GM23338 (cell line): ENCODE measurements around the gene NUDT16. TPM values are rescaled to one million over a fixed set of nuclear protein-coding genes. Genes with fewer than 3 reads are reported as not detected.

ENCODE experiments used
- ATAC-seq: fragments of 200-7000 bp; cut with Tn5 transposase; 3 replicates; pipeline ENCODE4 v1.9.1; 2020
- DNase-seq: peaks from one replicate; pipeline ENCODE4 v3.0.0-alpha.2; 2015; ENCODE audit warnings: low spot score
- H2AFZ ChIP-seq: fragments of 200-600 bp; sonication (generic); 2 replicates; pipeline ENCODE4 v1.8.0; 2016; ENCODE audit warnings: antibody characterized with exemption, mild to moderate bottlenecking, moderate library complexity
- H3F3A ChIP-seq: fragments of 200-600 bp; sonication (generic); replicated peaks from 2 replicates; pipeline ENCODE4 v1.8.0; 2017; ENCODE audit warnings: antibody characterized with exemption, mixed run types, low read depth
- H3K27ac ChIP-seq: fragments of 200-600 bp; sonication (generic); 2 replicates; pipeline ENCODE4 v1.6.1; 2016; ENCODE audit warnings: low read depth
- H3K27me3 ChIP-seq: fragments of 200-600 bp; sonication (generic); 2 replicates; pipeline ENCODE4 v1.8.0; 2016; ENCODE audit warnings: mild to moderate bottlenecking, mixed run types, moderate library complexity; ENCODE audit not compliant: insufficient read depth
- H3K36me3 ChIP-seq: fragments of 200-600 bp; sonication (generic); 2 replicates; pipeline ENCODE4 v1.8.0; 2016; ENCODE audit warnings: mild to moderate bottlenecking; ENCODE audit not compliant: insufficient read depth
- H3K4me1 ChIP-seq: fragments of 200-600 bp; sonication (generic); 2 replicates; pipeline ENCODE4 v1.8.0; 2016; ENCODE audit warnings: mild to moderate bottlenecking, moderate library complexity; ENCODE audit not compliant: insufficient read depth
- H3K4me2 ChIP-seq: fragments of 200-600 bp; sonication (generic); 2 replicates; pipeline ENCODE4 v1.7.1; 2017; ENCODE audit warnings: mixed run types
- H3K4me3 ChIP-seq: fragments of 200-600 bp; sonication (generic); 2 replicates; pipeline ENCODE4 v1.6.1; 2016; ENCODE audit warnings: mixed run types
- H3K79me2 ChIP-seq: fragments of 200-600 bp; sonication (generic); replicated peaks from 2 replicates; pipeline ENCODE4 v1.8.0; 2017; ENCODE audit warnings: mild to moderate bottlenecking; ENCODE audit not compliant: insufficient read depth
- H3K9me2 ChIP-seq: fragments of 200-600 bp; sonication (generic); 2 replicates; pipeline ENCODE4 v1.8.0; 2017; ENCODE audit not compliant: insufficient read depth
- H4K20me1 ChIP-seq: fragments of 200-600 bp; sonication (generic); replicated peaks from 2 replicates; pipeline ENCODE4 v1.8.0; 2017; ENCODE audit warnings: mild to moderate bottlenecking; ENCODE audit not compliant: insufficient read depth
- H3K27ac Mint-ChIP-seq: 2 replicates; pipeline ENCODE4 v1.8.0; 2020; ENCODE audit warnings: inconsistent platforms, mild to moderate bottlenecking, moderate library complexity, mixed read lengths
- H3K27me3 Mint-ChIP-seq: 3 replicates; pipeline ENCODE4 v1.8.0; 2022; ENCODE audit warnings: low read depth, mild to moderate bottlenecking, moderate library complexity, mixed read lengths, inconsistent platforms; ENCODE audit not compliant: insufficient read depth, poor library complexity
- H3K36me3 Mint-ChIP-seq: 3 replicates; pipeline ENCODE4 v1.8.0; 2021; ENCODE audit warnings: low read depth, mild to moderate bottlenecking, inconsistent platforms, moderate library complexity, mixed read lengths
- H3K4me1 Mint-ChIP-seq: 3 replicates; pipeline ENCODE4 v1.8.0; 2020; ENCODE audit warnings: mild to moderate bottlenecking, inconsistent platforms, mixed read lengths
- H3K4me3 Mint-ChIP-seq: 3 replicates; pipeline ENCODE4 v1.8.0; 2021; ENCODE audit warnings: moderate library complexity, mild to moderate bottlenecking, inconsistent platforms, mixed read lengths
- H3K9me3 Mint-ChIP-seq: 3 replicates; pipeline ENCODE4 v1.8.0; 2020; ENCODE audit warnings: moderate library complexity, mild to moderate bottlenecking, inconsistent platforms, mixed read lengths
- CREB1 ChIP-seq: fragments of 250-450 bp; sonication (Bioruptor Pico); IDR thresholded peaks from 2 replicates; pipeline ENCODE4 v1.5.0; 2020; ENCODE audit warnings: low read depth, mild to moderate bottlenecking, moderate library complexity
- EZH2 ChIP-seq: fragments of 200-600 bp; sonication (generic); IDR thresholded peaks from one replicate; pipeline ENCODE4 v1.8.0; 2017; ENCODE audit warnings: antibody characterized with exemption, mild to moderate bottlenecking, low read depth; ENCODE audit not compliant: unreplicated experiment
- JUNB ChIP-seq: IDR thresholded peaks from one replicate; pipeline ENCODE4 v1.6.1; 2016; ENCODE audit warnings: antibody characterized with exemption; ENCODE audit not compliant: unreplicated experiment
- STAT1 ChIP-seq: IDR thresholded peaks from one replicate; pipeline ENCODE4 v1.6.1; 2016; ENCODE audit warnings: antibody characterized with exemption; ENCODE audit not compliant: unreplicated experiment
- polyA plus RNA-seq: library from polyadenylated mRNA; unstranded; fragments of >200 nt; fragmentation: Nextera tagmentation; extraction: Ambion mirVana; gene quantifications from 2 replicates; pipeline ENCODE4 v1.2.1, GENCODE V29; 2016
- total RNA-seq: library from RNA; depleted of rRNA; stranded (reverse); fragments of >200 nt; shearing (Covaris generic); gene quantifications from 2 replicates; pipeline ENCODE4 v1.2.3, GENCODE V29; 2014
- TF ChIP-seq, protein P1 (sequence below): fragments of 250-450 bp; sonication (Bioruptor Pico); IDR thresholded peaks from 2 replicates; pipeline ENCODE4 v1.5.0; 2020; ENCODE audit warnings: mild to moderate bottlenecking, moderate library complexity

NUDT16 gene
- total and polyA plus RNA-seq, 2 experiments from 2014 or later, result 10.0 to 15.4 TPM

DNA sequence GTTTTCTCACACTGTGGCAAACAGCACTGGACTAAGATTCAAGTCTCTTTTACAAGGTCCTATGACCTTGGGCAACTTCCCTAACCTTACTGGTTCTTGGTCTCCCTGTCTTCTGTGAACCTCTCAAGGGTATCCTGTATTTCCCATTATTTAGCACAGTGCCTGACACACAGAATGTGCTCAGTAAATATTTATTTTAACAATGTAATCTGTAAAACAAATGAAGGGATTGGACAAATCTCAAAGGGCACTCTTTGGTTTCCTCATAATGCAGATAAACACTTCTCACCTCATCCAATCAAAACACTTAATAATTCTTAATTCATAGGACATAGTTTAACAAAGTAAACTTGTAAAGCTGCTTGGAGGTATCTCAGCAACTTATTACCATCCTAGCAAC, 12.8 kb downstream of the NUDT16 start:
- Mint-ChIP-seq H3K27ac (no peak overlapping the region), H3K4me3 (no peak overlapping the region), H3K27me3 (no peaks in the 10 kb centered on the region), H3K9me3 (no peaks in the 10 kb centered on the region), H3K4me1 (peaks cover 2% of the 10 kb centered on the region; the same call in 1 of the 3 replicates), H3K36me3 (no peaks in the 10 kb centered on the region)
- DNase-seq (no peak), ATAC-seq (no peak)
- Histone ChIP-seq H3K4me2 (no peak overlapping the region), H3K4me1 (no peaks in the 10 kb centered on the region), H3F3A (no peaks in the 10 kb centered on the region), H2AFZ (no peak overlapping the region), H3K4me3 (no peak overlapping the region), H3K27me3 (no peaks in the 10 kb centered on the region), H3K9me2 (no peaks in the 10 kb centered on the region), H3K79me2 (no peaks in the 10 kb centered on the region), H3K36me3 (no peaks in the 10 kb centered on the region), H3K27ac (no peak overlapping the region), H4K20me1 (no peaks in the 10 kb centered on the region)
- TF ChIP-seq CREB1 (CRISPR knock-in tag), result no peak
- no peak for TF ChIP-seq JUNB
- TF ChIP-seq, protein P1, sequence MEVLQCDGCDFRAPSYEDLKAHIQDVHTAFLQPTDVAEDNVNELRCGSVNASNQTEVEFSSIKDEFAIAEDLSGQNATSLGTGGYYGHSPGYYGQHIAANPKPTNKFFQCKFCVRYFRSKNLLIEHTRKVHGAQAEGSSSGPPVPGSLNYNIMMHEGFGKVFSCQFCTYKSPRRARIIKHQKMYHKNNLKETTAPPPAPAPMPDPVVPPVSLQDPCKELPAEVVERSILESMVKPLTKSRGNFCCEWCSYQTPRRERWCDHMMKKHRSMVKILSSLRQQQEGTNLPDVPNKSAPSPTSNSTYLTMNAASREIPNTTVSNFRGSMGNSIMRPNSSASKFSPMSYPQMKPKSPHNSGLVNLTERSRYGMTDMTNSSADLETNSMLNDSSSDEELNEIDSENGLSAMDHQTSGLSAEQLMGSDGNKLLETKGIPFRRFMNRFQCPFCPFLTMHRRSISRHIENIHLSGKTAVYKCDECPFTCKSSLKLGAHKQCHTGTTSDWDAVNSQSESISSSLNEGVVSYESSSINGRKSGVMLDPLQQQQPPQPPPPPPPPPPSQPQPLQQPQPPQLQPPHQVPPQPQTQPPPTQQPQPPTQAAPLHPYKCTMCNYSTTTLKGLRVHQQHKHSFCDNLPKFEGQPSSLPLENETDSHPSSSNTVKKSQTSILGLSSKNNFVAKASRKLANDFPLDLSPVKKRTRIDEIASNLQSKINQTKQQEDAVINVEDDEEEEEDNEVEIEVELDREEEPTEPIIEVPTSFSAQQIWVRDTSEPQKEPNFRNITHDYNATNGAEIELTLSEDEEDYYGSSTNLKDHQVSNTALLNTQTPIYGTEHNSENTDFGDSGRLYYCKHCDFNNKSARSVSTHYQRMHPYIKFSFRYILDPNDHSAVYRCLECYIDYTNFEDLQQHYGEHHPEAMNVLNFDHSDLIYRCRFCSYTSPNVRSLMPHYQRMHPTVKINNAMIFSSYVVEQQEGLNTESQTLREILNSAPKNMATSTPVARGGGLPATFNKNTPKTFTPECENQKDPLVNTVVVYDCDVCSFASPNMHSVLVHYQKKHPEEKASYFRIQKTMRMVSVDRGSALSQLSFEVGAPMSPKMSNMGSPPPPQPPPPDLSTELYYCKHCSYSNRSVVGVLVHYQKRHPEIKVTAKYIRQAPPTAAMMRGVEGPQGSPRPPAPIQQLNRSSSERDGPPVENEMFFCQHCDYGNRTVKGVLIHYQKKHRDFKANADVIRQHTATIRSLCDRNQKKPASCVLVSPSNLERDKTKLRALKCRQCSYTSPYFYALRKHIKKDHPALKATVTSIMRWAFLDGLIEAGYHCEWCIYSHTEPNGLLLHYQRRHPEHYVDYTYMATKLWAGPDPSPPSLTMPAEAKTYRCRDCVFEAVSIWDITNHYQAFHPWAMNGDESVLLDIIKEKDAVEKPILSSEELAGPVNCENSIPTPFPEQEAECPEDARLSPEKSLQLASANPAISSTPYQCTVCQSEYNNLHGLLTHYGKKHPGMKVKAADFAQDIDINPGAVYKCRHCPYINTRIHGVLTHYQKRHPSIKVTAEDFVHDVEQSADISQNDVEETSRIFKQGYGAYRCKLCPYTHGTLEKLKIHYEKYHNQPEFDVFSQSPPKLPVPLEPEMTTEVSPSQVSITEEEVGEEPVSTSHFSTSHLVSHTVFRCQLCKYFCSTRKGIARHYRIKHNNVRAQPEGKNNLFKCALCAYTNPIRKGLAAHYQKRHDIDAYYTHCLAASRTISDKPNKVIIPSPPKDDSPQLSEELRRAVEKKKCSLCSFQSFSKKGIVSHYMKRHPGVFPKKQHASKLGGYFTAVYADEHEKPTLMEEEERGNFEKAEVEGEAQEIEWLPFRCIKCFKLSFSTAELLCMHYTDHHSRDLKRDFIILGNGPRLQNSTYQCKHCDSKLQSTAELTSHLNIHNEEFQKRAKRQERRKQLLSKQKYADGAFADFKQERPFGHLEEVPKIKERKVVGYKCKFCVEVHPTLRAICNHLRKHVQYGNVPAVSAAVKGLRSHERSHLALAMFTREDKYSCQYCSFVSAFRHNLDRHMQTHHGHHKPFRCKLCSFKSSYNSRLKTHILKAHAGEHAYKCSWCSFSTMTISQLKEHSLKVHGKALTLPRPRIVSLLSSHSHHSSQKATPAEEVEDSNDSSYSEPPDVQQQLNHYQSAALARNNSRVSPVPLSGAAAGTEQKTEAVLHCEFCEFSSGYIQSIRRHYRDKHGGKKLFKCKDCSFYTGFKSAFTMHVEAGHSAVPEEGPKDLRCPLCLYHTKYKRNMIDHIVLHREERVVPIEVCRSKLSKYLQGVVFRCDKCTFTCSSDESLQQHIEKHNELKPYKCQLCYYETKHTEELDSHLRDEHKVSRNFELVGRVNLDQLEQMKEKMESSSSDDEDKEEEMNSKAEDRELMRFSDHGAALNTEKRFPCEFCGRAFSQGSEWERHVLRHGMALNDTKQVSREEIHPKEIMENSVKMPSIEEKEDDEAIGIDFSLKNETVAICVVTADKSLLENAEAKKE (CRISPR knock-in tag), result no peak
- TF ChIP-seq STAT1, result no peak

DNA sequence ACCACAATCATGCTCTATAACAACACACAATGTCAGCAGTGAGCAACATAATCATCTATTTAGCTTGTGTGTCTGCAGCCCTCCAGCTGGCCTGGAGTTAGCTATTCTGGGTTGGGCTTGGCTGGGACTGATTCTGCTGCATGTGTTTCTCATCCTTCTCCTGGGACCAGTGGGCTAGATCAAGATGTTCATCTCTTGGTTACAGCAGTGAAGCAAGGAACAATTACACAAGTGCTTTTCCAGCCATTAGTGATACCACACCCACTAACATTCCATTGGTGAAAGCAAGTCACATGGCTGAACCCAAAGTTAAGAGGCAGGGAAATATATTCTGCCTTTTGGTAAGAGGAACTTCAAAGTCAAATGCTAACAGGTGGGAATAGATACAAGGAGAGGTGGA, 14.6 kb downstream of the NUDT16 start:
- no peaks in the 10 kb centered on the region for H3K27me3 Mint-ChIP-seq
- no peak for ATAC-seq
- H3K36me3 Mint-ChIP-seq, result no peaks in the 10 kb centered on the region

More for the DNA sequence above, 14.6 kb downstream of the NUDT16 start:
- Histone ChIP-seq H3K27me3 (no peaks in the 10 kb centered on the region), H3K27ac (no peak overlapping the region), H3K79me2 (no peaks in the 10 kb centered on the region), H3K4me2 (no peak overlapping the region), H3K9me2 (no peaks in the 10 kb centered on the region), H3F3A (no peaks in the 10 kb centered on the region), H2AFZ (no peak overlapping the region), H3K4me1 (no peaks in the 10 kb centered on the region), H4K20me1 (no peaks in the 10 kb centered on the region), H3K4me3 (no peak overlapping the region), H3K36me3 (no peaks in the 10 kb centered on the region)
- Mint-ChIP-seq H3K9me3 (no peaks in the 10 kb centered on the region), H3K4me3 (no peak overlapping the region), H3K4me1 (peaks cover 2% of the 10 kb centered on the region; the same call in 1 of the 3 replicates), H3K27ac (no peak overlapping the region)
- no peak for DNase-seq
- no peak for TF ChIP-seq EZH2
- TF ChIP-seq, protein P1 (CRISPR knock-in tag), result no peak
- no peak for TF ChIP-seq STAT1
